Activated effector memory CD4-positive, alpha-beta T cell treated with Interleukin-2 at 50 U/mL for 16 hours (primary cell): ENCODE measurements around the gene SLC25A13.
"Not testable (repeated sequence)": the region's sequence is repeated elsewhere in the genome, so short reads cannot be mapped to it uniquely, and the experiment has no call there.

ENCODE experiments used
- DNase-seq: peaks from one replicate; pipeline ENCODE4 v3.0.0-alpha.2; 2020

SLC25A13 gene

GRCh38 chr7:96189129-96189820, 132.6 kb downstream of the SLC25A13 start:
- no peak for DNase-seq

- no peak for DNase-seq
Observed at GRCh38 chr7:96188591-96188991, 133.3 kb downstream of the SLC25A13 start.

GRCh38 chr7:96188174-96188581, 133.7 kb downstream of the SLC25A13 start:
- DNase-seq: no peak

- no peak for DNase-seq
Observed at GRCh38 chr7:96187735-96188134, 134.2 kb downstream of the SLC25A13 start.

- no peak for DNase-seq
Observed at GRCh38 chr7:96184783-96185182, 137.1 kb downstream of the SLC25A13 start.

- no peak for DNase-seq
Observed at GRCh38 chr7:96183163-96183670, 138.7 kb downstream of the SLC25A13 start.

- DNase-seq: no peak
Observed at GRCh38 chr7:96182424-96183158, 139.3 kb downstream of the SLC25A13 start.

- DNase-seq: no peak
Observed at GRCh38 chr7:96181174-96181573, 140.7 kb downstream of the SLC25A13 start.

- no peak for DNase-seq
Observed at GRCh38 chr7:96179837-96180236, 142.1 kb downstream of the SLC25A13 start.

- no peak for DNase-seq
Observed at GRCh38 chr7:96179341-96179740, 142.6 kb downstream of the SLC25A13 start.

GRCh38 chr7:96178581-96178980, 143.3 kb downstream of the SLC25A13 start:
- no peak for DNase-seq

GRCh38 chr7:96177353-96177752, 144.5 kb downstream of the SLC25A13 start:
- no peak for DNase-seq

GRCh38 chr7:96174812-96175211, 147.1 kb downstream of the SLC25A13 start:
- no peak for DNase-seq

- DNase-seq: no peak
Observed at GRCh38 chr7:96173781-96174180, 148.1 kb downstream of the SLC25A13 start.

GRCh38 chr7:96169439-96169838, 152.5 kb downstream of the SLC25A13 start:
- DNase-seq: no peak

- DNase-seq: no peak
Observed at GRCh38 chr7:96167424-96167823, 154.5 kb downstream of the SLC25A13 start.

- DNase-seq: no peak
Observed at GRCh38 chr7:96161897-96162296, 160.0 kb downstream of the SLC25A13 start.

- DNase-seq: no peak
Observed at GRCh38 chr7:96157856-96158255, 164.0 kb downstream of the SLC25A13 start.

GRCh38 chr7:96154506-96154905, 167.4 kb downstream of the SLC25A13 start:
- DNase-seq: not testable (repeated sequence)

- no peak for DNase-seq
Observed at GRCh38 chr7:96152706-96153105, 169.2 kb downstream of the SLC25A13 start.

GRCh38 chr7:96151889-96152288, 170.0 kb downstream of the SLC25A13 start:
- no peak for DNase-seq

GRCh38 chr7:96144260-96144526, 177.7 kb downstream of the SLC25A13 start:
- no peak for DNase-seq

- no peak for DNase-seq
Observed at GRCh38 chr7:96143495-96144259, 178.2 kb downstream of the SLC25A13 start.
